Epithelial cell of esophagus (primary cell): ENCODE results near the gene NDST3.

Experiments
- DNase-seq: peaks from one replicate; pipeline ENCODE4 v3.0.0; 2010; ENCODE audit warnings: low read depth
- H3K4me3 ChIP-seq: 2 replicates; pipeline ENCODE4 v1.5.1; 2011; ENCODE audit warnings: mild to moderate bottlenecking, low read length, control low read depth
- TF ChIP-seq, protein P1 (sequence below): IDR thresholded peaks from 2 replicates; pipeline ENCODE4 v1.5.1; 2011; ENCODE audit warnings: low read depth, mild to moderate bottlenecking, low read length, control low read depth, inconsistent platforms; ENCODE audit not compliant: insufficient read depth; ENCODE audit errors: missing control alignments

Gene NDST3

DNA sequence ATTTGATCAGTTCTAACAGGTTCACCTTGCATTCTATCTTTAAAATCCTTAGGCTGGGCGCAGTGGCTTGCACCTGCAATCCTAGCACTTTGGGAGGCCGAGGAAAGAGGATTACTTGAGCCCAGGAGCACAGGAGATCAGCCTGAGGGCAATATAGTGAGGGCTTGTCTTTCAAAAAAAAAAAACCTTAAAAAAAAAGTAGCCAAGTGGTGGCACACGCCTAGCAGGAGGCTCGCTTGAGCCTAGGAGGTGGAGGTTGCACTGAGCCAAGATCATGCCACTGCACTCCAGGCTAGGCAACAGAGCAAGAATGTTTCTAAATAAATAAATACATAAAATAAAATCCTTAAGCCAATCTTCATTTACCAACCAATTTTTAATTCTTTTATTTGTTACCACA is 243.0 kb downstream of the NDST3 start:
- DNase-seq = no peak
- no peak overlapping the region for H3K4me3 ChIP-seq

DNA sequence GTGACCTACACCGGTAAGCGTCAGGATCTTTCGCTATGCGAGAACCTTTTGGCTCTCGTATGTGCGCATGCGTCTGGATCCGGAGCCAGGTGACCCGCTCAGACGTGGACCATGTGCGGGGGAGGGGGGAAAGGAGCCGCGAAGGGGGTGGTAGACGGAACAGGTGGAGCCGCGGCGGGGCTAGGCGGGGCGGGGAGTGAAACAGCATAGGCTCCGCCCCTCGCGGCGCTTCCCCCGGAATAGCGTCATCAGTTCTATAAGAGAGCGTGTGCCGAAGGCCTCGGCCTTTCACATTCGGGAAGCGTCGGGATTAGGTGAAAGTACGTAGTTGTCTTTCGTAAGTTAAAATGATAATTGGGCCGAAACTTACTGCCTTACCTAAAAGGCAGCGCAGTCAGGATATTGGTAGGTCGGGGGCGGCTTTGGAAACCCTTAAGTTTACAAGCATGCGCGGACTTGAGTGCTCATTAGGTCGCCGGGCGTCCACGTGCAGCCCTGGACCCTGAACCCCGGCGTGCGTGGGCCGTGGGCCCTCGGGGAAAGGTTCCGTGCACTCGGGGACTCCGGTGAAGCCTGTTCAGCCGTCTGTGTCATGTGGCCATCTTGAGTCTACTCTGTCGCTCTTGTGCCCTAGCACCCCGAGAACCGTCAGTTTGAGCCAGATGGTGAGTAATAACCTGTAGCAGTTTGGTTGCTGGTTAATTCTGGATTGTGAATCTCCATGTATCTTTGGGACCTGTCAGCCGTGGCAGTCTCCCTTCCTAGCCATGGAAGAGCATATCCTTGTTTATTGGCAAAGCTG is 244.4 kb downstream of the NDST3 start:
- TF ChIP-seq, protein P1, sequence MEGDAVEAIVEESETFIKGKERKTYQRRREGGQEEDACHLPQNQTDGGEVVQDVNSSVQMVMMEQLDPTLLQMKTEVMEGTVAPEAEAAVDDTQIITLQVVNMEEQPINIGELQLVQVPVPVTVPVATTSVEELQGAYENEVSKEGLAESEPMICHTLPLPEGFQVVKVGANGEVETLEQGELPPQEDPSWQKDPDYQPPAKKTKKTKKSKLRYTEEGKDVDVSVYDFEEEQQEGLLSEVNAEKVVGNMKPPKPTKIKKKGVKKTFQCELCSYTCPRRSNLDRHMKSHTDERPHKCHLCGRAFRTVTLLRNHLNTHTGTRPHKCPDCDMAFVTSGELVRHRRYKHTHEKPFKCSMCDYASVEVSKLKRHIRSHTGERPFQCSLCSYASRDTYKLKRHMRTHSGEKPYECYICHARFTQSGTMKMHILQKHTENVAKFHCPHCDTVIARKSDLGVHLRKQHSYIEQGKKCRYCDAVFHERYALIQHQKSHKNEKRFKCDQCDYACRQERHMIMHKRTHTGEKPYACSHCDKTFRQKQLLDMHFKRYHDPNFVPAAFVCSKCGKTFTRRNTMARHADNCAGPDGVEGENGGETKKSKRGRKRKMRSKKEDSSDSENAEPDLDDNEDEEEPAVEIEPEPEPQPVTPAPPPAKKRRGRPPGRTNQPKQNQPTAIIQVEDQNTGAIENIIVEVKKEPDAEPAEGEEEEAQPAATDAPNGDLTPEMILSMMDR = no peak
- peak overlapping the region; percentile 98 for H3K4me3 ChIP-seq
- peak; percentile 97 for DNase-seq

More for the DNA sequence above, 243.0 kb downstream of the NDST3 start:
- TF ChIP-seq, protein P1 = no peak

DNA sequence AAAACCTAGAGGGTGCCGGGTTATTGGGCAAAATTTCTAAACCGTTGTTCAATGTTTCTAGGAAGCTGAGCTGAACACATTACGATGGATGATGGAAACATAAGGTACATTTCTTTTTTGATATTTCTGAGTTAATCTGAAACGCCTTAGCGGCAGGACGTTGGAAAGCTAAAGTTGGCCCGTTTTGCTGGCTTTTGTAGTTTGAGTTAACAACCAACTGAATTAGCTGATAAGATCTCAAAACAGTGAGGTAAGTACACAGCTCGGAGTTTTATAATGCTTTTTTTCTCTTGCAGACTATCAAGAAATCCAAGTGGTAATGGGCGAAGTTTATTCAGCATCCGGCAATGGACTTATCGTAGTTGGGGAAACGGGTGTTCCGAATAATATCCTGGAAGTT is 245.0 kb downstream of the NDST3 start:
- DNase-seq = no peak
- TF ChIP-seq, protein P1 = no peak

DNA sequence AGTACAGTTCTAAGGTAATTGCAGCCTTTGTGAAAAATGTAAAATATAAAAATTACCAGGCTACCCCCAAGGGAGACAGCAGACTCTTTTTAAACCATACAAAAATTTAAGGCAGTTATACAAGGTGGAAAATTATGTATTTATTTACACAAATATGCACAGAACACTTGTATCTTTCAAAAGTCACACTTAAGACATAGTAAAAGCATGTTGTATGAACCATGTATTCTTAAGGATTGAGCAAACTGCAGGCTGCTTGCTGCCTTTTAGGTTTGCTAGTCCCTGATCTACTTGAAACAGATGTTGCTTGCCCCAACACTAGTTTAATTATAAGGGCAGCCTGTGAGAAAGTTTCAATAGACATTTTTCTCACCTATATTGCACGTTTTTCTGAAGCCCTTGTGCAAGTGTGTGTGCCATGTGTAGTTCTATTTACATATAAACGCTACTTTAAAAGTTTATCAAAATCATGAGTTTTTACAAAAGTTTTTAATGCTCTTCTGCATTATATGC is 245.7 kb downstream of the NDST3 start:
- no peak for DNase-seq
- peak overlapping the region; percentile 98 for H3K4me3 ChIP-seq
- TF ChIP-seq, protein P1 = no peak

More for the DNA sequence above, 245.0 kb downstream of the NDST3 start:
- H3K4me3 ChIP-seq = peak overlapping the region; percentile 98

DNA sequence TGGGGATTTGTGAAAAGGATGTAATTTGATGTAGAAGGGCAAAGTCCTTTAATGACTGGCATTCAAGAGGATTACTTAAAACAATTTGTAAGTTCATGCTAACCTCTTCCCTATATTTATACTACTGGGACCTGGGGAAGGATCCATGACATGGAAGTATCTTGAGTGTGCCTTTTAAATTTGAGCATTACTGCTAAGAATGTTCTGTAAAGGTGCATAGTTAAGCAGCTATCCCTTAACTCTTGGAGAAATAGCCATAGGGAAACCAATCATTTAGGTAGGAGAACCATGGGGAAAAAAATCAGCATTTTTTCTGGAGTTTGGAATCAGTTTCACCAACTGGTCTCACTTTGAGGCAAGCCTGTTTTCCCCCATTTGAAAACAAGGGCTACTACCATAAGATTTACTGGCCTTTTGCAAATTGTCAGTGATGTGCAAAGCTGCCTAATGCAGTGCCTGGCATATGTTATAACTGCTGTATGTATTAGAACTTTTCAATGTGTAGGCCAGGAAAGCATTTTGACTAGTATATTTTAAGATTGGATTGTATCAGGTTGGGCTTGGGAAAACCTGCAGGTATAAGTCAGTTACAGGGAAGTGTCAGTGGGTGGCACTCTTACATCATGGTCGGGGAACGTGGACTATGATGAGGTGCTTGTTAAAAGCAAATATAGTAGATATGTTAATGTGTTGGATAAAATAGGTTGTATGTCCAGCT is 246.4 kb downstream of the NDST3 start:
- DNase-seq = peak; percentile 90
- peak overlapping the region; percentile 98 for H3K4me3 ChIP-seq
- TF ChIP-seq, protein P1 = peak; percentile 74

DNA sequence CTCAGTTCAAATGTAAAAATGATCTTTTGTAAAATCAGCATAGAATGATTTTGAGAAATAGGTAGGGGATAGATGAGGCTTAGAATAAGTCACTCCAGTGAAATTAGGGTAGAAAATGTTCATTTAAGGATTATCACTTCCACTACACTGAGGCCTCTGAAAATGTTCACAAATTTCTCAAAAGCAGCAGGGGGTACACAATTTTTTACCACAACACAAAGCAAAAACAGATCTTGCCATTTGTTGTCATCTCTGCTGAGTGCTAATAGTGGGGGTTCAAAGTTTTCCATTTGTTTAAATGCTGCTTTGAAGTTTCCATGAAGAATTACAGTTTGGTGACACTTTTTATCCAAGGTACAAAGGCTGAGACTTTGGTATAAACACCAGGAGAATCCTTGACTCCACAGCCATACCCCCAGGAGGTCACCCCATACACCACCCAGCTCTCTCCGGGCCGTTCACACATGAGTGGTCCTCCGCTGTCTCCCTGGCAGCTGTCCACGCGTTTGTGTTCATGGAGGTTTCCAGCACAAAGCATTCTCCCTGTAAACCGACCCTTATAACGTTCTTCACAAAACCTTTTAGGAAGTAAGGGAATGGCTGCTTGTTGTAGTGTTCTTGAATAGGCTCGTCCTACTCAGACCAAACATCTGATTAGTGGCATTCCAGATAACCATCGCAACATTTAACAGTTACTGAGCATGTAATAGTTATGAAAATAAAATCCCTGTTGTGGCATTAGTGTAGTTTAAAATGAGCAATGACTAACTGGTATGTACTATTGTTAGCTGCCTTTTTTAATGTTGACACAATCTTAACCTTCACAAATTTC is 247.5 kb downstream of the NDST3 start:
- DNase-seq = peak; percentile 56
- H3K4me3 ChIP-seq = no peak overlapping the region
- TF ChIP-seq, protein P1 = no peak
